HepG2 (cell line): ENCODE measurements around the gene DNAJC12. TPM values are rescaled to one million over a fixed set of nuclear protein-coding genes. Genes with fewer than 3 reads are reported as not detected.
A peak's percentile ranks its signal among the peaks of the same experiment; 100 is the strongest.

Experiments
- ARNT2 ChIP-seq: sonication (generic); formaldehyde crosslinking; IDR thresholded peaks from 2 replicates; pipeline ENCODE4 v1.8.0; 2022; ENCODE audit warnings: mild to moderate bottlenecking, low read depth, missing genetic modification reagents, moderate library complexity
- FIP1L1 ChIP-seq: fragments of 200-400 bp; formaldehyde crosslinking; IDR thresholded peaks from 2 replicates; pipeline ENCODE4 v1.6.1; 2018; ENCODE audit warnings: low read depth, mild to moderate bottlenecking, low read length, moderate library complexity, borderline replicate concordance; ENCODE audit not compliant: insufficient read depth
- FOXM1 ChIP-seq: sonication (generic); formaldehyde crosslinking; IDR thresholded peaks from 2 replicates; pipeline ENCODE4 v1.5.0; 2020; ENCODE audit warnings: missing genetic modification reagents
- KLF11 ChIP-seq: IDR thresholded peaks from 2 replicates; pipeline ENCODE4 v1.6.1; 2016; ENCODE audit warnings: missing compliant biosample characterization
- KLF15 ChIP-seq: sonication (generic); formaldehyde crosslinking; IDR thresholded peaks from 2 replicates; pipeline ENCODE4 v1.8.1; 2023; ENCODE audit warnings: borderline replicate concordance, mild to moderate bottlenecking, inconsistent platforms, missing genetic modification reagents, mixed read lengths
- MAX ChIP-seq: IDR thresholded peaks from 2 replicates; pipeline ENCODE4 v1.6.1; 2012; ENCODE audit warnings: inconsistent platforms
- NFYC ChIP-seq: IDR thresholded peaks from 2 replicates; pipeline ENCODE4 v1.6.1; 2016; ENCODE audit warnings: missing genetic modification reagents, missing compliant biosample characterization
- SALL1 ChIP-seq: sonication (generic); formaldehyde crosslinking; IDR thresholded peaks from 2 replicates; pipeline ENCODE4 v1.8.0; 2022; ENCODE audit warnings: mild to moderate bottlenecking, missing genetic modification reagents
- SAP130 ChIP-seq: IDR thresholded peaks from 2 replicates; pipeline ENCODE4 v1.6.1; 2016; ENCODE audit warnings: low read depth
- ZFP37 ChIP-seq: sonication (generic); formaldehyde crosslinking; IDR thresholded peaks from 2 replicates; pipeline ENCODE4 v1.4.0; 2020; ENCODE audit warnings: missing genetic modification reagents, borderline replicate concordance
- ZFX ChIP-seq: sonication (generic); formaldehyde crosslinking; IDR thresholded peaks from 2 replicates; pipeline ENCODE4 v1.4.0; 2020; ENCODE audit warnings: mild to moderate bottlenecking, low read depth, missing genetic modification reagents, moderate library complexity
- ZNF142 ChIP-seq: sonication (generic); formaldehyde crosslinking; IDR thresholded peaks from 2 replicates; pipeline ENCODE4 v1.4.0; 2020; ENCODE audit warnings: missing genetic modification reagents
- ZNF24 ChIP-seq: fragments of 450-650 bp; IDR thresholded peaks from 2 replicates; pipeline ENCODE4 v1.6.1; 2017; ENCODE audit warnings: antibody characterized with exemption, mild to moderate bottlenecking
- ZNF276 ChIP-seq: sonication (generic); formaldehyde crosslinking; IDR thresholded peaks from 2 replicates; pipeline ENCODE4 v1.4.0; 2020; ENCODE audit warnings: mild to moderate bottlenecking, low read depth, missing genetic modification reagents
- ZNF773 ChIP-seq: sonication (generic); formaldehyde crosslinking; IDR thresholded peaks from 2 replicates; pipeline ENCODE4 v1.4.0; 2020; ENCODE audit warnings: missing genetic modification reagents, borderline replicate concordance
- ZSCAN31 ChIP-seq: sonication (generic); formaldehyde crosslinking; IDR thresholded peaks from 2 replicates; pipeline ENCODE4 v1.5.0; 2020; ENCODE audit warnings: low read depth, mild to moderate bottlenecking, missing genetic modification reagents
- polyA plus RNA-seq, 8 experiments: library from polyadenylated mRNA; depleted of rRNA in 3 of 8; stranded (reverse) in 7 of 8; unstranded in 1 of 8; fragments of >200 nt; fragmentation: Illumina TruSeq in 4 of 8; extraction: Trizol in 4 of 8; gene quantifications; 2 replicates each; pipeline versions ENCODE4 v1.2.1 to v1.2.3, GENCODE V29; 2011 to 2016; ENCODE audit warnings: low read depth in 4 of 8, missing spikeins in 1 of 8, mixed read lengths in 1 of 8; ENCODE audit not compliant: insufficient read depth in 1 of 8
- total RNA-seq, 5 experiments: library from RNA; depleted of rRNA; stranded (reverse); fragments of >200 nt; fragmentation: Illumina TruSeq; extraction: Trizol; gene quantifications; 2 replicates each; pipeline ENCODE4 v1.2.3, GENCODE V29; 2016; ENCODE audit warnings: low read depth in 1 of 5

The DNAJC12 gene
- total and polyA plus RNA-seq, 2 of the 13 experiments (the other 11 are each of a cell fraction or from before 2014, with no cell fraction given): 11.6 to 43.9 TPM

GRCh38 chr10:67764012-67764822 is 73.8 kb downstream of the DNAJC12 start (continued):
- peak; percentile 67 for TF ChIP-seq ZFX (CRISPR knock-in tag)
- peak; percentile 99 for TF ChIP-seq ZNF24
- TF ChIP-seq KLF11 (CRISPR knock-in tag): no peak
- TF ChIP-seq ZSCAN31 (CRISPR knock-in tag): peak; percentile 90
- peak; percentile 28; the same call in 1 of the 2 replicates for TF ChIP-seq ZNF773
- peak; percentile 77 for TF ChIP-seq SALL1
- TF ChIP-seq FOXM1 (CRISPR knock-in tag): no peak
- peak; percentile 64; the same call in 1 of the 2 replicates for TF ChIP-seq ZNF276
- TF ChIP-seq FIP1L1: no peak
- peak; percentile 83; the same call in 1 of the 2 replicates for TF ChIP-seq ZFP37 (CRISPR knock-in tag)
- TF ChIP-seq MAX: peak; percentile 82
- TF ChIP-seq NFYC (CRISPR knock-in tag): 0 out of 2 replicates have a peak, but pooled peaks have one; percentile 22
- peak; percentile 41 for TF ChIP-seq SAP130 (CRISPR knock-in tag)
- TF ChIP-seq ARNT2 (CRISPR knock-in tag): no peak; the same call in 1 of the 2 replicates
- no peak; the same call in 1 of the 2 replicates for TF ChIP-seq KLF15 (CRISPR knock-in tag)
- TF ChIP-seq ZNF142 (CRISPR knock-in tag): peak; percentile 100
